ENCODE results near the gene ZNF697.

DNA sequence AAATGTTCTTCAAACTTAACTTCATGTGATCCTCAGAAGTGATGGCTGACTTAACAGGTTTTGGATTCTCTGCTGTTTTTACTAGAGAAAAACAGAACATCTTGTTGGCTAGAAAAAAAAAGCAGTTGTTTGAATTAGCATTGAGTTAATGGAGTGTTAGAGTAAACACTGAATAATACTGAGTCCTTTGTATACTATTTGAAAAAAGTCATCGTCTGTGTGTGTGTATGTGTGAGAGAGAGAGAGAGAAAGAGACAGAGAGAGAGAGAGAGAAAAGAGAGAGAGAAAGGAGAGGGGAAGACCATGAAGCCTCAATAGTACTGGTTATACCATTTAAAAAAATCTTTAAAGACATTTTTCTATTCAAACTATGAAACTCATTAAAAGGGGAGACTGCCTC is 10.4 kb downstream of the ZNF697 start:
- TF ChIP-seq, protein P1, sequence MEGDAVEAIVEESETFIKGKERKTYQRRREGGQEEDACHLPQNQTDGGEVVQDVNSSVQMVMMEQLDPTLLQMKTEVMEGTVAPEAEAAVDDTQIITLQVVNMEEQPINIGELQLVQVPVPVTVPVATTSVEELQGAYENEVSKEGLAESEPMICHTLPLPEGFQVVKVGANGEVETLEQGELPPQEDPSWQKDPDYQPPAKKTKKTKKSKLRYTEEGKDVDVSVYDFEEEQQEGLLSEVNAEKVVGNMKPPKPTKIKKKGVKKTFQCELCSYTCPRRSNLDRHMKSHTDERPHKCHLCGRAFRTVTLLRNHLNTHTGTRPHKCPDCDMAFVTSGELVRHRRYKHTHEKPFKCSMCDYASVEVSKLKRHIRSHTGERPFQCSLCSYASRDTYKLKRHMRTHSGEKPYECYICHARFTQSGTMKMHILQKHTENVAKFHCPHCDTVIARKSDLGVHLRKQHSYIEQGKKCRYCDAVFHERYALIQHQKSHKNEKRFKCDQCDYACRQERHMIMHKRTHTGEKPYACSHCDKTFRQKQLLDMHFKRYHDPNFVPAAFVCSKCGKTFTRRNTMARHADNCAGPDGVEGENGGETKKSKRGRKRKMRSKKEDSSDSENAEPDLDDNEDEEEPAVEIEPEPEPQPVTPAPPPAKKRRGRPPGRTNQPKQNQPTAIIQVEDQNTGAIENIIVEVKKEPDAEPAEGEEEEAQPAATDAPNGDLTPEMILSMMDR (IDR thresholded peaks at IDR 0.05): no peak
- TF ChIP-seq POLR2A (IDR thresholded peaks at IDR 0.05): no peak
